SKM-1 (cell line): ENCODE data around the gene ADAM23.
"Not testable (repeated sequence)": the region's sequence is repeated elsewhere in the genome, so short reads cannot be mapped to it uniquely, and the experiment has no call there.

Experiments
- DNase-seq: peaks from one replicate; lab custom pipeline; 2025; ENCODE audit not compliant: unreplicated experiment; lab: John Stamatoyannopoulos, UW

The ADAM23 gene, protein sequence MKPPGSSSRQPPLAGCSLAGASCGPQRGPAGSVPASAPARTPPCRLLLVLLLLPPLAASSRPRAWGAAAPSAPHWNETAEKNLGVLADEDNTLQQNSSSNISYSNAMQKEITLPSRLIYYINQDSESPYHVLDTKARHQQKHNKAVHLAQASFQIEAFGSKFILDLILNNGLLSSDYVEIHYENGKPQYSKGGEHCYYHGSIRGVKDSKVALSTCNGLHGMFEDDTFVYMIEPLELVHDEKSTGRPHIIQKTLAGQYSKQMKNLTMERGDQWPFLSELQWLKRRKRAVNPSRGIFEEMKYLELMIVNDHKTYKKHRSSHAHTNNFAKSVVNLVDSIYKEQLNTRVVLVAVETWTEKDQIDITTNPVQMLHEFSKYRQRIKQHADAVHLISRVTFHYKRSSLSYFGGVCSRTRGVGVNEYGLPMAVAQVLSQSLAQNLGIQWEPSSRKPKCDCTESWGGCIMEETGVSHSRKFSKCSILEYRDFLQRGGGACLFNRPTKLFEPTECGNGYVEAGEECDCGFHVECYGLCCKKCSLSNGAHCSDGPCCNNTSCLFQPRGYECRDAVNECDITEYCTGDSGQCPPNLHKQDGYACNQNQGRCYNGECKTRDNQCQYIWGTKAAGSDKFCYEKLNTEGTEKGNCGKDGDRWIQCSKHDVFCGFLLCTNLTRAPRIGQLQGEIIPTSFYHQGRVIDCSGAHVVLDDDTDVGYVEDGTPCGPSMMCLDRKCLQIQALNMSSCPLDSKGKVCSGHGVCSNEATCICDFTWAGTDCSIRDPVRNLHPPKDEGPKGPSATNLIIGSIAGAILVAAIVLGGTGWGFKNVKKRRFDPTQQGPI

DNA sequence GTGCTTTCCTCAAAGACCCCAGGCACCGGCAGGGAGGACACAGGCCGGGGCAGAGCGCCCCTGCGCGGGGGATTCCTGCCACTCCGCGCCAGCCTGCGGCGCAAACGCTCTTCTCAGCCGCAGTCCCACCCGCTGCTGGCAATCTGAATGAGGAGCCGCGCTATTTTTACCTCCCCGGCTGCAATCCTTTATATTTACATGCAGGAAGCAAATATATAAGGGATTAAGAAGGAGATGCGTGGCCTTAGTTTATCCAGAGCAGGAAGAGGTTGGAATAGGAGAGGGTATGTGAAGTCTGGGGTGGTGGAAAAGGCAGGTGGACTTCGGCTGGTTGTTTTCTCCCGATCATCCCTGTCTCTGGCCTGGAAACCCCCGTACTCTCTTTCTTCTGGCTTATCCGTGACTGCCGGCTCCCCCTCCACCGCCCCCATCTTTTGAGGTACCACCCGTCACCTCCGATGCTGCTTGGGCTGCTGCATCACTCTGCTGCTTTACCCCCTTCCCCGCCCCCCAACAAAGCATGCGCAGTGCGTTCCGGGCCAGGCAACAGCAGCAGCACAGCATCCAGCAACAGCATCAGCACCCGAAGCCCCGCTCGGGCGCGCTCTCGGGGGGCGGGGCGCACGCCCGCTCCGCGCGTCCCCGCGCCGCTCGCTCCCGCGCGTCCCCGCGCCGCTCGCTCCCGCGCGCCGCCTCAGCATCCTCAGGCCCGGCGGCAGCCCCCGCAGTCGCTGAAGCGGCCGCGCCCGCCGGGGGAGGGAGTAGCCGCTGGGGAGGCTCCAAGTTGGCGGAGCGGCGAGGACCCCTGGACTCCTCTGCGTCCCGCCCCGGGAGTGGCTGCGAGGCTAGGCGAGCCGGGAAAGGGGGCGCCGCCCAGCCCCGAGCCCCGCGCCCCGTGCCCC lies at the start of gene ADAM23:
ADAM23 (plus strand) TSS at position 700 of the 902 bp plus-strand sequence. CDS start 335 bp downstream, outside the sequence.
- DNase-seq: no peak

DNA sequence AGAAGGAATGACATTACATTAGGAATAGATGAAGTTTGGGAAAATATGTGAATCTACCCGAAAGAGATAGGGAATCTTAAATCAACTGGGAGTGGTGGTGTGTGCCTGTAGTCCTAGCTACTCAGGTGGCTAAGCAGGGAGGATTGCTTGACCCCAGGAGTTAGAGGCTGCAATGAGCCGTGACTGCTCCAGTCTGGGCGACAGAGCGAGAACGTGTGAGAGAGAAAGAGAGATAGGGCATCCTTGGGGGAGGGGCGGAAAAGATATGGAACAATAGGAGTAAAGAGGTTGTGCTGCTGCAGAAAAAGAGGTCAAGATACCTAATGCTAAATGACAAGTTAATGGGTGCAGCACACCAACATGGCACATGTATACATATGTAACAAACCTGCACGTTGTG lies 47.1 kb upstream of the ADAM23 start:
- no peak for DNase-seq

DNA sequence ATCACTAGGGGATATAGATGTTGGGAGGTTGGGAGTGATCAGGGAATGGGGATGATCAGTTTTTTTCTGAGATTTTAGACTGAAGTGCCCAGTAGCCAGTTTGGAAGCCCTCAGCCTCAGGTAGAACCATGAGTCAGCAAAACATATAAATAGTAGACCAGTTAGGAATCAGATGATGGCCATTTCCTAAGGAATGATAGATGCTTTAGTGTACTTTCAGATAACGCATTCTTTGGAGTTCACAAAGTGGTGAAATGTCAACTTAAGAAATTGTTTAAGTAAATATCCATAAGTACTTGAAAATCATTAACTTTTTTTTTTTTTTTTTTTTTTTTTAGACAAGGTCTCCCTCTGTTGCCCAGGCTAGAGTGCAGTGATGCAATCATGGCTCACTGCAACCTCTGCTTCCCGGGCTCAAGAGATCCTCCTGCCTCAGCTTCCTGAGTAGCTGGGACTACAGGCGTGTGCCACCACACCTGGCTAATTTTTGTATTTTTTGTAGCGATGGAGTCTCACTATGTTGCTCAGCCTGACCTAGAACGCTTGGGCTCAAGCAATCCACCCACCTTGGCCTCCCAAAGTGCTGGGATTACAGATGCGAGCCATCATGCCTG lies 40.3 kb upstream of the ADAM23 start:
- not testable (repeated sequence) for DNase-seq

DNA sequence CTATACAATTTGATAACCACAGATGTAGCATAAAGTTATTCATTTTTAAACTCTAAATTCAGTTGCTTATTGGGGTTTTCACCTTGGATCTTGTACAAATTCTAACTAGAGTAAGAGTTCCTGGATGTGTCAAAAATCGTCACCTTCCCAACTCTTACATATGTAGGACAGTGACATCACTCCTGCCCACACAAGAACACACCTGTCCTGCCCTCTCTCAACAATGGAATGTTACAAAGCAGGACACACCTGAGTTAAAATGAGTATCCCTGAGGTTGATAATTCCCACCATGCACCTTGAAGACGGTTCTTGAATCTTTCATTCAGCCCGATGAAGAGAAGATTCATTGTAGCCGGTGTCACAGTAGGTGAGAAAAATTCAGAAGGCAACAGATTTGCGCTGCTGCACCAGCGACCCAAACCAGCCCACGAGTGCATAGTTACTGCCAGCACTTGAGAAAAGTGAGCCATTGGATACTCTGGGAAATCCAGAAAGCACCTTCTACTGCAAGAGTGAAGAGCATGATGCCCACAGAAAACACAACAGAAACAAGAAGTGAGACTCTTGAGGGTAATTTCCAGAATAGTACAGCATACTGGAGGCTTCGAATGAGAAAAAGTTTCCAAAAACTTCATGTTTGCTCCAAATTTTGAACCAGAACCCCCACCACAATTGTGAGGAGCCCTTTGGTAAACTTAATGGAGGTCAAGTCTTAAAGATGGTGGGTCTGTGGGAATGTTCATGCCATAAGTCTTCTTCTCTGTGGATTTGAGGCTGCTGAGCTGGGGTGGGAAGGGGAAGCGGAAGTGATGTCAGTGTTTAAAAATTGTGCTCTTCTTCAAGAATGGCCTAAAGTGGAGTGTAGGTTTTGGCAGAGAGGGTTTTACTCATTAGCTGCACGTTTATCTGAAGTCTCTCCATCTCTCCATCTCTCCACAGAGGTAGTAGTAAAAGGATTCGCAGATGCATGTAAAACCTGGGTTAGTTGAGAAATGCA lies 34.7 kb upstream of the ADAM23 start:
- no peak for DNase-seq

DNA sequence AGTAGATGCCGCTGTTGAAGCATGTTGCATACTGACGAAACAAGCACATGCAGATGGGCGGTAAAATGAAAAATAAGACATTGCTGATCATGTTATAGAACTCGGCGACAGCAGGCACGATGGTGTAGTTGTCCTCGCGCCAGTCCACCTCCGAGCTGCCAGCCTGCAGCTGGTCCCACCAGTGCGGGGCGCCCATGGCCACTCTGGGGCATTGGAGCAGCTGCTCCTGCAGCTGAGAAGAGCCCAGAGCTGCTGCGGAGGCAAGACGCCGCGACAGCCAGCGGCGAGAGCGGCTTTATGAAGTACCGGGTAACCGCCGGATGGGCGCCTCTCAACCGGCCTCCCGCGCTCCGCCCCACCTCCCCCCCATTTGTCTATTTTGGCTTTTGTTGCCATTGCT lies 32.6 kb upstream of the ADAM23 start:
- no peak for DNase-seq

DNA sequence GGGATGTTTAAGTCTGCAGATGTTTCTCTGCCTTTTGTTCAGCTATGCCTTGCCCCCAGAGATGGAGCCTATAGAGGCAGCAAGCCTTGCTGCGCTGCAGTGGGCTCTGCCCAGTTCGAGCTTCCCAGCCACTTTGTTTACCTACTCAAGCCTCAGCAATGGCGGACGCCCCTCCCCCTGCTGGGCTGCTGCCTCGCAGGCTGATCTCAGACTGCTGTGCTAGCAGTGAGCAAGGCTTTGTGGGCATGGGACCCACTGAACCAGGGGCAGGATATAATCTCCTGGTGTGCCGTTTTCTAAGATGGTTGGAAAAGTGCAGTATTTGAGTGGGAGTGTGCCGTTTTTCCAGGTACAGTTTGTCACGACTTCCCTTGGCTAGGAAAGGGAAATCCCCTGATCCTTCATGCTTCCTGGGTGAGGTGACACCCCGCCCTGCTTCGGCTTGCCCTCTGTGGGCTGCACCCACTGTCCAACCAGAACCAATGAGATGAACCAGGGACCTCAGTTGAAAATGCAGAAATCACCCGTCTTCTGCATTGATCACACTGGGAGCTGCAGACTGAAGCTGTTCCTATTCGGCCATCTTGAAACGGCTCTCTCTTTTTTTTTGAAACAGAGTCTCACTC lies 27.6 kb upstream of the ADAM23 start:
- no peak for DNase-seq

DNA sequence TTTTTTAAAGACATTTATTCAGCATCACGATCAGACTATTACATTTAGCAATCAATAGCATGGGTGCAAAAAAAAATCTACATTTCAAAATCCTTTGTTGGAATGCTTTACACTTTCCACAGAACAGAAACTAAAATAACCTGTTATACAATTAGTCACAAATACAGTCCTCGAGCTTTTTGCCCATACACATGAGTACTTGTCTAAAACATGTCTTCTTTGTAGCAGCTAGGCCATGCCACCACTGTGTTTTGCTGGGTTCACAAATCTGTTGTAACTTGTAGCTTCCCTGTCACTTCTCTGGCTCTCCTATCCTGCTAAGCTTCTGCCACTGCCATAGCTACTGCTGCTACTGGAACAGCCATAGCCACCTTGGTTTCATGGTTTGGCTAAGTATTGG lies 24.4 kb upstream of the ADAM23 start:
- DNase-seq: no peak

DNA sequence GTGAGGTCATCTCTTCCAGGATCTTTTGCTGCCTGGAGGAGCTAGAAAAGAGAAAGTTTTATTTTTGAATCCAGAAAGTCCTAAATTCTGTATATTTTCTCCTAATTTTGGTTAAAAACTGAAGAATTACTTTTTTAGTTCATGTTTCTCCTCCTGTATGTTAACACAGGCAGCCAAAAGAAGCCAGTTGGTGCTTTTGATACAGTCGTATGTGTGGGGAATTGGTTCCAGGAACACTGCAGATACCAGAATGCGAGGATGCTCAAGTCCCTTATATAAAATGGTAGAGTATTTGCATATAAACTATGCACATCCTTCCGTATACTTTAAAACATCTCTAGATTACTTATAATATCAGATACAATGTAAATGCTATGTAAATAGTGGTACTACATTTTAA lies 22.6 kb upstream of the ADAM23 start:
- DNase-seq: no peak

DNA sequence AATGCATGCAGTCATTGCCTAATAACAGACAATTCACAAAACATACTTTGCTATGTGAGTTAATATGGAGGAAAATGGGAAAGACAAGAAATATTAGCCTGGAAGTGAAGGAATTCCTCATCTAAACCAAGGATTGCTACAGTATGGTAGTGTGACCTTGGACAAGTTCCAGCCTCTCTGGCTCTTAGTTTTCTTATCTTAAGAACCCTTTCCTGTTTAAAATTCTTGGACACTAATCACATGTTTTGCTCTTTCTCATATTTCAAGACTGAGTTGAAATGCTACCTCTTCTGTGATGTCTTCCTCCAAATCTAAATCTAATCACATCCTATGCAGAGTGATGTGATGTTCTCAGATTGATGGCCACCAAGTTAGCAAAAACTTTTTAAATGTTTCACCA lies 20.8 kb upstream of the ADAM23 start:
- no peak for DNase-seq

DNA sequence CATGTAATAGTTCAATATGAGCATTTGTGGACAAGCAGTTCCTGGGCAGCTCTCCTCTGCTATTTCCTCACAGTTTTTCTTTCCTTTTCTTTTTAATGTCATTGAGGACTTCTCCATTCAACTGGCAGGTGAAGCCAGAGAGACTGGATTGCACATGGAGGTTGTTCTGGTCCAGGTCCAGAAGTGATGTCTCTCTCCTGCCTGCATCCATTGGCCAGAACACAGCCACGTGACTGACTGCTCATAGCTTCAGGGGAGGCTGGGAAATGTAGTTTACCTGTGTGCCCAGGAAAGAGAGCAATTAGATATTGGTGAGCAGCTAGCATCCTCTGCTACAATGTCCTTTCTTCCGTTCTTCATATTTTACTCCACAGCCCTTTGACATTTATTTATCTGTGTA lies 20.2 kb upstream of the ADAM23 start:
- DNase-seq: no peak

DNA sequence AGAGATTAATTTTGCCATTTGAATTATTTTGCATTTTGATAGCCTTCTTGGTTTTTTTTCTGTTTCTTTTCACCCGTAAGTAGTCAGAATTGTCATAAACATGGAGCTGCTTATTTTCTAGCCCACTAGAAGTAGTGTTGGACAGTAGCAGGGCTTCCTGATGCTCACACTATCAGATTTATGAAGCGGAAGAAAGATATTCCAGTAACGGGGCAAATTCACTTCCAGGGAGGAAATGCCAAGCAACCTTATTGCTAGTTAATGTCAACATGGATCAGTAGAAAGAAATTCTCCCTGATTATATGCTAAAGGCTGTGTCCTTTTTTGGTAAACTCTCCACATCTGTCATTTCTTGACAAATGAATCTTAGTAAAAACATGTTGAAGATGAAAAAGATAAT lies 19.2 kb upstream of the ADAM23 start:
- no peak for DNase-seq

DNA sequence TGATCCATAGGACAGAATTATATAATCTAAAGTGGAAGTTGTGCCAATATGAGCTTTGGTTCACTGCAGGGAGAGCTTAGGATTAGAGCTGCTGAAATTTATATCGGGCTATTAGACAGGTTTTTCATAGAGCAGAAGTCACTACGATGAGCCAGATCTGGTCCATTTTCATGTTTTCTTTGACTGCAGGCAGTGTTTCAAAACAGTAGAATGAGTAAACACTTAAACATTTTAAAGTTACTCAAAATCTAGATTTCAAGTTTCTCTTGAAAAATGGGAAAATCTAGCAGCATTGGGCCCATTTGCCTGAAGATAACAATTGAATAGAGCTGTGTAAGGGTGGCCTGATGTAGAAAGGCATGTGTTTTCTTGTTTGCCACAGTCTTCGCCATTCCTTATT lies 14.5 kb upstream of the ADAM23 start:
- DNase-seq: no peak

DNA sequence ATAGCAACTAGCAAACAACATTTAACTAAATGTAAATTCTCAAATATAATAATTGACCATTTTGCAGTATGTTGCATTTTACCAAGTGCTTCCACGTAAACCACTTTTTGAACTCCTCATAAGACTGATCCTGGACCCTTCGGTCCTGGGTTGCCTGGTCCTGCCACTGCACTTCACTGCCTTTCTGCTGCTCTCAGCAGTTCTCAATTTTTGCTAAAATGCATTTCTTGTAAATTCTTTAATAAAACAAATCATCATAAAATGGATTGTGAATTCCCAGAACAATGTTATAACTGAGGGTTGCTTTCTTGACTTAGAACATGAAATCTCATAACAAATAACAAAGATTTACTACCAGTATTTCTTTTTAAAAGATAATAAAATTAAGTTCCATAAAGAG lies 12.9 kb upstream of the ADAM23 start:
- DNase-seq: no peak

DNA sequence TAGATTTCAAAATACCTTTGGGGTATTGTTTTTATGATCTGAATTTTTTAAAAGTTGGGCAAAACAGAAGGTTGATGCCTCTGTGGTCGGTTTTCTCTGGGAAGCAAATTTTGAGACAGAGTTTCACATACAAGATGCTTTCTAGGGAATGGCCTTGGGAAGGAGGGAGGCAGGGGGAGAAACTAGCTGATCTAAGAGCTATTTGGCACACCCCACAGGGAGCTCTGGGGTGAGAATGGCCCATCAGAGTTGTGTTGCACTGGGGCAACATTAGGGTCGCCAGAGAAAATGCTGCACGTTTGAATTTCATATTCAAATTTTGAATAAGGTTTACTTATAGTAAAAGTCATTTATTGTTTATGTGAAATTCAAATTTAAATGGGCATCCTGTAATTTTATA lies 11.9 kb upstream of the ADAM23 start:
- DNase-seq: no peak

DNA sequence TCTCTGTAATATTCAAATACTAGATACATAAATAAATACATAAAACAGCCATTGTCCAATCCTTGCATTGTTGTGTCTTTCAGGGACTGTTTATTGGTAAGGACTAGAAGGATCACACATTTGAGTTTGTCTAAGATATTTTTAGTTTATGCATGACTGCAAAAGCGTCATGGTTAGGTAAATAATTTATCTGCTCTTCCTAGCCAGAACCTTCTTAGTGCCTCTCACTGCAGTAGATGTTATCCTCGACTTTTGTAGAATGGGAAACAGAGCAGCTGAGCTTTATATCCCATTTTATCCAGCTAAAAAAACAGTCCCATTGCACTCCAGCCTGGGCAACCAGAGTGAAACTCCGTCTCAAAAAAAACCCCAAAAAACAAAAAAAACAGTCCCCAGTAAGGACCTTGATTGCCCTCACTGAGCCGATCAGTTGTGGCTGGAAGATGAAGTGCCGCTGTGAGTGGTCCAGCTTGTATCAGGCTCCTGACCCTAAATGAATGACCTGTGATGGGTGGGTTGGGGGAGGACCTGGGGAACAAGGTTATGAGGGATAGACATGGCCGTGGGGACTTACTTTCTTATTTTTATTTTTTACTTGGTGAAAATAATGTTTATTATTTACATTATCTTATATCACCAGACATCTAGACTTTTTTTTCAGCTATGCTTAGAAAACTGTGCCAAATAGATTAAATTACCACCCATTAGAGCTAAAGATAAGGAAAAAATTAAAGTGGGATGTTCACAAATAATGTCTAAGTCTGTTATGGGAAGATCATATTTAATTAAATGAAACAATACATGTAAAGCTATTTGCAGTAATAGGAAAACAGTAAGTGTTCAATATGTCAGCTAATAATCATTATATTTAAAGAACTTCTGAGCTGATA lies 10.9 kb upstream of the ADAM23 start:
- no peak for DNase-seq

DNA sequence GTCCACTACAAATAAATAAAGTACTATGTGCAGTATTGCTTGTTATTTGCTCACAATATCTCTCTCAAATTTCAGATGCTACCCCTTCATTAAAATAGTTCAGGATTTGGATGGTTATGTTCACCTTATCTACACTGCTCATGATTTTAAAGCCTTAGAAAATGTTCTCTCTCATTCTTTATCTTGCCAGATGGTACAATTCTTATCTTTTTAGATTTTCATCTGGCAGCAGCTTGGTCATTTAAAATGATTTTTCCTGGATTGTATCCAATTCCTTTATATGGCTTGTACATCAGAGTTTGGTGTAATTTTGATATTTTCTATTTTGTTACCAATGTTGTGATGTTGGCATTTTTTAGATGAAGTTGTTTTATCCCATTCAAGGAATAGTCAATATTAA lies 10.1 kb upstream of the ADAM23 start:
- no peak for DNase-seq

DNA sequence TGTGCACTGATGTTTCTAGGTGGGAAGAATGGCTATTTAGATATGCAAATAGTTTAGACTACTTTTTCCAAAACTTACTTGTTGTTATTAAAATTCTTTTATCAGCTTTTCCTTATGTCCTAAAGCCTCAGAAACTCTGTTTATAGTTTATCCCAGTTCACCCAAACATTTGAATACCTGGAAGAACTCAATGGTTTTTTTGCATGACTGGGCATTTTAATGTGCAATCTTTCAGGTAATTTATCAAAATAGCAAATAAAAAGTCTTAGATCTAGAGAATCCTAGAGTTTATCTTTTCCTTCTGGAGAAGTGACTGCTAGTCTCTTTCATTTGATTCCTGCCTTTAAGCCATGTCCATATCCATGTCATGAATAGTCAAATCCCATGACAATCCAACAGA lies 9.6 kb upstream of the ADAM23 start:
- no peak for DNase-seq

DNA sequence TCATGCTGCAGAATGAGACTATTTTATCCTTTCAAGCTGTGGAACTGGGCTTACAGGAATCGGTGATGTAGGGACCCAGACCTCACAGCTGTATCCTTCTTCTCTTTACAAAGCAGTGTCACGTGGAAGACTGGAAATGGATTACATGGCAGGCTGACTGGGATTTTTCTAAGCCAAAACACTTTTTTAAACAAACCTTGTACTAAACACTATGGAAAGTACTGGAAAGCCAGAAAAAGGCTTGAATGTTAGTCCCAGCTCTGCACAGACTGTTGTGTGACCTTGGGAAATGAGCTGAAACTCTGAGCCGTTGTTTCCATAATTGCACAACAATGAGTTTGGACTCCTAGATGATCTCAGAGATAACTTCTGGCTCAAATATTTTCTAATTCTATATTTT lies 7.6 kb upstream of the ADAM23 start:
- no peak for DNase-seq
